Sciatic nerve (tissue), 2 donors: ENCODE measurements around the gene COL21A1. TPM values are rescaled to one million over a fixed set of nuclear protein-coding genes. Genes with fewer than 3 reads are reported as not detected.

ENCODE experiments used
- ATAC-seq: fragments of 200-7000 bp; cut with Tn5 transposase; one replicate; pipeline ENCODE4 v1.9.1; 2020; ENCODE audit warnings: mild to moderate bottlenecking, moderate library complexity
- DNase-seq: peaks from one replicate; pipeline ENCODE4 v3.0.0-alpha.2; 2020; ENCODE audit warnings: low spot score
- intact Hi-C: fragments of 100-400 bp; cut with DNase I; formaldehyde crosslinking; loops from one replicate; pipeline ENCODE4 v1.14.2; 2022
- total RNA-seq: library from RNA; stranded (reverse); fragmentation: NEBNext Ultra II Directional; extraction: Animal tissue kit (Norgen Biotek cat#: 25700); gene quantifications from one replicate; pipeline ENCODE4 v1.2.1, GENCODE V29; 2021
- donor health status: DM: no; HTN: no; CAD: no.
- donor health status: DM: no; HTN: no; CAD: no.

The COL21A1 gene
- total RNA-seq, 1 donor from 2014 or later = 31.4 TPM

DNA sequence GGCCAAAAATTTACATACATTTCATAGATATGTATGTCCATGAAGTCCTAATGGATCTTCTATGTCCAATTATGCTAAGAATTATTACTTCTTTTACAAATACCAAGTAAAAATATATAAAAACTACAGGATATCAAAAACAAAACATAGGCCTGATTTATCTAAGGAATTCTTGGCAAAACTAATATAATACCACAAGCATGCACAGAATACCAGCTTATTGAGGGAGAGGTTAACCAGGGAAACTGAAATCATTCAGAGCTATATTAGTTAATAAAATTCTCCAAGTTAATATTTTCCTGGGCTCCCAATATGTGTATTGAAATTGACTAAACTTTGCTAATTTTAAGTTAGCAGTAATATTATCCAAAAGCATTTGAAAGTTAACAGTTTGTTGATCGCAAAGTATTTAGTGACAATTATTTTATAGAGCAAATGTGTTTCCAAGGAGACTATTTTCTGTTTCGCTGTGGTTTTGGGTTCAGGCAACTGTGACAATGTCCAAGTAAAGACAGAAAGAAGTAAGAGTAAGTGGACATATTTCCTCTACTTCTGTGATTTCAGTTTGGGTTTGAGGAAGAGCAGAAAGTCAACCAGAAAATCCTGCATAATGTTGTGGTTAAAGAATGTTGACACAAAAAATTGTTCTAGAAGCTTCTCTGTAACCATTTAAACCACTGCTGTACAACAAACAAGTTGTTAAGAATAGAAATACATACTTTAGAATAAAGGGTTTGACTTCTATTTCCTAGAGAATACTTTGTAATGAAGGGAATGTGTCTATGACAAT, 167.4 kb downstream of the COL21A1 start:
- intact Hi-C loops = no loop called here
- DNase-seq (no peak), ATAC-seq (no peak)

DNA sequence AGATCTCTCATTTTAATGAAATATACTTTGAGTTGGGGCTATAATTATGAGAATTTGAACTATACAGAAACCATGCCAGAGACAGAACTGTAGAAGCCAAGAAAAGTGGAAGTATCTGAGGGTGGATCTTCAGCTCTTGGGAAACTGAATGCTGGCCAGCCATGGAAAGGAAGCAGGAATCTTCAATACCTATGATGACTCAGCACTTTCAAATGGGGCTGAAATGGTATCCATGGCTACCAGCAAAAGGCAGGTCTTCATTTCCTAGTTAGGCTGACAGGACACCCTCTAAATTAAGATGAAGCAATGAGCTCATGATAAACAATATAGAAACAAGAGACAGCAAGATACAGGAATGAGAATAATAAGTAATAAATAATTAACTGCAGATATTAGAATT, 171.3 kb downstream of the COL21A1 start:
- intact Hi-C loops = no loop called here
- ATAC-seq (no peak), DNase-seq (no peak)

DNA sequence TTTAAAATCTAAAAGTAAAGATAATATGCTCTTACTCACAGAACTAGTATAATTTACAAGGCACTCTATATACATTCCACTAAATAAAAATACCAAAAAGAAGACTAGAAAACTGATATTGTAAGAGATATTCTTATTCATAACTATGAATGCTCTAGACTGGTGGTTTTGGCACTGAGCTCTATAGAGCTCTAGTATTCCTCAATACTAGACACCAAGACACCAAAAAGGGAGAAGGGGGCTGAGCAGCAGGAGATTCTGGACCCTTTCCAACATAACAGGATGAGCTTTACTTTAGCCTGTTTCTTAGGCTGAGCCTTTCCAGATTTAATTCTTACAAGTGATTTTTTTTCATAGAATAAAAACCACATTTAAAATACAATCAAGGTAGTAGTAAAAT, 173.6 kb downstream of the COL21A1 start:
- ATAC-seq = peak; percentile 50
- intact Hi-C loops = no loop called here

DNA sequence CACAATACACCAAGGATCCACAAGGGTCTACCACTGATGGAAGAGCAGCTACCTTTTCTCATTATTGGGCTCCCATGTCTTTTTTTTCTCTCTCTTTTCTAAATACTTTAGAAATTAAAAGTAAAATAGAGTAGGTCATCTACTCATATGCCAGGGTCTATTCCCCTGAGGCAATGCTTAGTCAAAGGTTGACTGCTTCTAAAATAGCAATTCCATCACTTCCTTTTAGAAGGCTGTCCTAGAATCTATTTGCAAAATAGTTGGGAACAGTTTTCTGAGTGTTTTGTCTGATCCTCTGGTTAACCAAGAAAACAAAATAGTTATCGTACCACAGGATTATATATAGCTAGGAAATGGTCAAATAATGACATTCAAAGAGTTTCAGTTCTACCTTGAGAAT, 174.1 kb downstream of the COL21A1 start:
- intact Hi-C loops = no loop called here
- DNase-seq = no peak
- ATAC-seq = peak; percentile 85

More for the DNA sequence above, 173.6 kb downstream of the COL21A1 start:
- DNase-seq = no peak

DNA sequence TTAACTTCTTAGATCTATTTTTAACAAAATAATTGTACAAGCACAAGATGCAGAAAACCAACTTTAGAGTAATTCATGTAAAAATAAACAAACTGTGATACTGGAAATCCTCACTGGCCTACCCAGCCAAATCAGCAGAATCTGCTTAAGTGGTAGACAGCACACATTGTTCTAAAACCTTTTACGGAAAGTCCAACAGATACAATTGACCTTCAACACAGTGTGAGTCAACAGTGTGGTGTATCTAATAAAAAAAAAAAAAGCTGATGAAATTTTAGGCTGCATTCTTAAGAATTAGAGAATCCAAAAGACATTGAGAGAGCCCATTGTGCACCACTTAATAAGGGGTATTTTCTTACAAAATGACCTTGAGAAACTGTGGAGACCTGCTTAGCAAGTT, 174.5 kb downstream of the COL21A1 start:
- intact Hi-C loops = no loop called here
- ATAC-seq = peak; percentile 87

DNA sequence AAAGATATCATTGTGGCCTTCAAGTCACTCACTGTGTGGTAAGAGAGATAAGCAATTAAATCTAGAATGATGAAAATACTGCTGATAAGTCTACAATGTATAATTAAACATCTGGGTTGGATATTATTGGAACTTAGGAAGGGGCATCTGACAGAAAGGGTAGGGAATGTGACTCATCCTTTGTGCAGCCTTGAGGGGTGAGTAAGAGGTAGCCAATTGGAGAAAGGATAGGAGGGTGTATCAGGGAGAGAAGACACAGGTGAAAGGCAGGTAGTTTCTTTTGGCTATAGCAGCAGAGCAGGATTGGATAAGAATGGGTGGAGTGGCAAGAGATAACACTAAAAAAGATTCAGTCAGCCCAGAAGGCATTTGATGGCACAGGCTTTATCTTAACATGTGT, 182.0 kb downstream of the COL21A1 start:
- no peak for DNase-seq
- ATAC-seq = no peak
- intact Hi-C loops = no loop called here

More for the DNA sequence above, 174.5 kb downstream of the COL21A1 start:
- DNase-seq = no peak

DNA sequence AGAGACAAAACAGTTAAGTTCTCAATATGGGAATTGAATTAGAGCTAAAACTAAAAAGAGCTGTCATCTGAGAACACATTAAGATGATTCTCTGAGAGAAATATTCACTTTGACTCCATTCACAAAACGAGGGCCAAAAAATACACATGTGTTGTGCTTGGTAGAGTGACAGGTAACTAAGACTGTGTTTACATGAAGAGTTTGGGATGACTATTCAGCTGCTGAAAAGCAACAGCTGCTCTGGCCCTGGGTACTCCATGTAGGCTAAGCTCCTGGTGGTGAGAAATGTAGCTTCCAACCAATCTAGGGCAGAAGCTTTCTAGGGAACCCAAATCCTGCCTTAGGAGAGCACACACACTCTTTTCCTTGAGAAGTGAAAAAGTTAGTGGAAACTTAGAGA, 184.5 kb downstream of the COL21A1 start:
- intact Hi-C loops = no loop called here
- ATAC-seq (peak; percentile 50), DNase-seq (no peak)

DNA sequence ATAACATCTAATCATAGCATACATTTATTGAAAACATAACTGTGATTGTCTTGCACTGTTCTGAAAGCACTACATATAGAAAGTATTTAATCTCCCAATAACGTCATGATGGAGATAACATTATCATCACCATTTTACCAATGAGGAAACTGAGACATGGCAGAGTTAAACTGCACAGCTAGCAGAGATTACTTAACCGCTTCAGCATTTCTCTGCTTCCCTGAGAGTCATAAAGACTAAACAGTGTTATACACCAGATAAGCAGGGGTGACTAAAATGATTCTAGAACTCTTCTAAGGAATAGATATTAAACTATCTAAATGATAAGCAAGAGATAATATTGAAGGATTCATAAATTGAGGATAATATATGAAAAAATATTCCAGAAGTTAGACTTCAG, 188.7 kb downstream of the COL21A1 start:
- ATAC-seq = no peak
- intact Hi-C loops = no loop called here
- no peak for DNase-seq

DNA sequence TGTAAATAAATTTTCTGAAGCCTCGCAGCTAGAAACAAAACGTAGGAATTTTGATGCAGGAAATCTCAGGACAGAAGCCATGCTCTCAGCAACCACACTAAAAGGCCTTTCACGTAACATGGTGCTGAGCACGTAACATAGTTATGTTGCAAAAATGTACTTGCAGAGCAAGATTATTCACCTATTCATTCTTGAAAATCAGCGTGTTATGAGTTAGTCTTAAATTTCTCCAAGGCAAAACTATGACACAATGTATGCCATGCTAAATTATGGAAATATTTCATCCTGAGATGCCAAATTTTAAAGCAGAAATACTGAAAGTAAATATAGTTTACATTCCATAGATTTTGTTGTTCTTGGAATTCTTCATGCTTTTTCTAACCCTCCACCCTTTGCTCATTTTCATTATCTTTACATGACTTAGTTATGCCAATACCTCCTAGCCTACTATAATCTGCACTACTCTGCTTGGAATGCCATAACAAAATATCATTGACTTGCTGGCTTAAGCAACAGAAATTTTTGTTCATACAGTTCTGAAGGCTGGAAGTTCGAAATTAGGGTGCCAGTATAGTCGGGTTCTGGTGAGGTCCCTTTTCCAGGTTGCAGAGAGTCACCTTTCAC, 192.2 kb downstream of the COL21A1 start:
- intact Hi-C loops = no loop called here
- no peak for ATAC-seq

DNA sequence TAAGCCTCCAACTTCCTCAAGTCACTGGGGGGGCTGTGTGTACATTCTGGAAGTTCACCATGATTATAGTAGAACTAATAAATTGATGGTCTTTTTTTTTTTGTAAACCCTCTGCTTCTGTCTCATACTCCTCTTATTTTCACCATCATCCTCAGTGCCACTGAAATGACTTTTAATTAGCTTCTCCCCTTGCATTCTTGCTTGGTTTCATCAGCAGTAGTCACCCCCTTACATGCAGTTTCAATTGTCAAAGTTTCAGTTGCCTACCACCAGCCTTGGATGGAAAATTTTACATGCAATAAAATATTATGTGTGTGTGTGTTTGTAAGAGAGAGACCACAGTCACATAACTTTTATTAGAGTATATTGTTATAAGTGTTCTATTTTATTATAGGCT, 196.2 kb downstream of the COL21A1 start:
- intact Hi-C loops = no loop called here
- ATAC-seq (no peak), DNase-seq (no peak)

More for the DNA sequence above, 192.2 kb downstream of the COL21A1 start:
- DNase-seq = no peak

DNA sequence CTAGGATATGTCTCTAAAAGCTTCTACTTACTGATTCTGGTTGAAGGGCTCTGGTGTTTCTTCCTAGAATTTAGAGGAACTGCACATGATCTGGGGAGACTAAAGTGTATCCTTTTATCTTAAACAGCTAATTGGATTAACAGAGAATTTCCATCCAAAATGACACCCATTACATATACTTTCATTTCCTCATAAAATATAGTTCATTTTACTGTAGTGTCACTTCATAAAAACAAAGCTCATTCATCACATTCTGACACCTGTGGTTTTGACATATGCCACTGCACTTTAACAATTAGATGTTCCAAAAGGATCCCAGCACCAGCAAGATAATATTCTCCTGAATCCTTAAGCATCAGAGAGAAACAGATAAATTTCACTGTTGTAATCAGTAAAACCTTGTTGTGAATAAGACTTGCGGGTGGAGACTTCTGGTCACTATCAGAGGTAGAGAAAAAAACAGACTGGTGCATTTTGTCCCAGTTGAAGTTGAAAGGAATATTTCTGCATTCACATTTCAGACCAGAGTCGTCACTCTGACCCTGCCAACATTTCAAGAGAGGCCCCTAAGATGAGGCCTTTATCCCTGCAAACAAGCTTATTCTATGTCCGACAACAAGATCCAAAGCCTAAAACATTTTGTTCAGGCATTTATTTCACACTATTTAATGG, 196.7 kb downstream of the COL21A1 start:
- DNase-seq = no peak
- intact Hi-C loops = no loop called here
- ATAC-seq = no peak

DNA sequence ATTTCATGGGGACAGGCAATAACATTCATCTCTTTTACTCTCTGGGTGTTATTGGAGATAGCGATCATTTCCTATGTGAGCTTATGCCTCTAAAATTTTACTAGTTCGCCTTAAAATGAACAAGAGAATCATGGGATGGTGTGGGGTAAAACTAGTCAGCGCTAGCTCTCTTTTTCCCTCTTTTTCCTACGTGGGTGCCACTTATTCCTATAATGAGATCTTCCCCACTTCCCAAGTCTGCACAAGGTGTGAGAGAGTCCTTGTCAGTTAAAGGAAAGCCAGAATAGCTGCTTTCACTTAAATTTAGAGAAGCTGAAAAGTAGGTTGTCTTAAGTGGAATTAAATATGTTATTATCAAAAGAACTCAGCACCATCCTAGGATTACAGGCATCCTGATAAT, 198.8 kb downstream of the COL21A1 start:
- intact Hi-C loops = no loop called here
- DNase-seq (no peak), ATAC-seq (no peak)

DNA sequence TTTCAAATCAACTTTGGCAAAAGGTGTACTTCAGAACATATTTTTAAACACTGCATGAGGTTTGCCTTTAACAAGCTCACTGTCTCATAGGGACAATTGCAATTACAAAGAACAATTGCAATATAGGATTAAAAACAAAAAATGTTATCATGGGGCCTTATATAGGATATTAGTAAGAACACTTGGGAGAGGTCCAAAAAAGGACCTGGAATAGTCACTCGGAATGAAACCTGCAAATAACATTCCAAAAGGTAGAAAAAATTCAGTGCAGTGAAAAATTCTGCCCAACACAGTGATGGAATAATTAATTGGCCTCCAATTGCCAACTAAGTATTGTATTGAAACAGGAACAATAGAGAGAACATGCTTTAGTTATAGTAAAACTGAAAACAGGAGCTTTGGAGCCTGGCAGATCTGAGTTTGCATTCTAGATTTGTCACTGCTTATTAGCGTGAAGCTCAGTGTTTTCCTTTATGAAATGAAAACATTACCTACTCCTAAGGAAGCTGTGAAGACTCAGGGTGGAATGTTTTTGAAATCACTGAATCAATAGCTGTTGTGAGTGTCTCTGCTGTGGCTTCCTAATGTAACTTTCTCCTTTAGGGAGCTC, 199.3 kb downstream of the COL21A1 start:
- intact Hi-C loops = no loop called here
- no peak for DNase-seq

DNA sequence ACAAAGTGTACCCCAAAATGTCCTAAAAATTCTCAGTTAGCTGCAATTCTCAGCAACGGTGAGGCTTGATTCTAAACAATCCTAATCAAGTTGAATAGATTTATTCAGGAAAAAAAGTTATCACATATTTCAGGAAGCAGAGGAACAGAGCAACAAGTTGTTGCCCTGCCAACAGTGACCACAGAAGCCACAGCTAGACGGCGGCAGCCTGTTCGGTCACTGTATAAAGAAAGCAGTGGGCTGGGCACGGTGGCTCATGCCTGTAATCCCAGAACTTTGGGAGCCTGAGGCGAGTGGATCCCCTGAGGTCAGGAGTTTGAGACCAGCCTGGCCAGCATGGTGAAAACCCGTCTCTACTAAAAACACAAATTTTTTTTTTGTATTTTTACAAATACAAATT, 200.8 kb downstream of the COL21A1 start:
- peak; percentile 59 for DNase-seq
- intact Hi-C loops = no loop called here

More for the DNA sequence above, 199.3 kb downstream of the COL21A1 start:
- no peak for ATAC-seq

DNA sequence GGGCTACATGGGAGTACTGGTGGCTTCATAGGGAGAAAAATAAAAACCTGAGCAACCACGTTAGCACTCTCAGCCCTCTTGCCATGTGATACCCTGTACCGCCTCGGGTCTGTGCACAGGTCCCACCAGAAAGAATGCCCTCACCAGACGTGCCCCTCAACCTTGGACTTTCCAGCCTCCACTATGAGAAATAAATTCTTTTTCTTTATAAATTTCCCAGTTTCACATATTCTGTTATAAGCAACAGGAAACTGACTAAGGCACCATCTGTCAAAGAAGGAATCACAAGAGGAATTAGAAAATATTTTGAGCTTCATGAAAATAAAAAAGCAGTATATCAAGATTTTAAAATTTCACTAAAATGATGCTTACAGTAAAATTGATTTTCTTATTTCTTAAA, 203.6 kb downstream of the COL21A1 start:
- intact Hi-C loops = no loop called here
- ATAC-seq = no peak
- DNase-seq = no peak

More for the DNA sequence above, 200.8 kb downstream of the COL21A1 start:
- ATAC-seq = peak; percentile 90

DNA sequence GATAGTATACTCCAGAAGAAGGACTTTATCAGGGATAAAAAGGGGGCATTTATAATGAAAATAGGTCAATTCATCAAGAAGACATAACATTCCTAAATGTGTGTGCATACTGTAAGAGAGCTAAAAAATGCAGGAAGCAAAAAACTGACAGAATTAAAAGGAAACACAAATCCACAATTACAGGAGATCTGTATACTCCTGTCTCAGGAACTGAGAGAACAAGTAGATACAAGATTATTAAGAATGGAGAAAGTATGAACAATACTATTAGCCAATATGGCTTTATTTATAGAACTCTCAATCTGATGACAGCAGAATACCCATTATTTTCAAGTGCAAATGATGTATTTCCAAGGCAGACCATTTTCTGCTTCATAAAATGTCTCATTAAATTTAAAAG, 204.3 kb downstream of the COL21A1 start:
- DNase-seq (no peak), ATAC-seq (no peak)
- intact Hi-C loops = no loop called here

DNA sequence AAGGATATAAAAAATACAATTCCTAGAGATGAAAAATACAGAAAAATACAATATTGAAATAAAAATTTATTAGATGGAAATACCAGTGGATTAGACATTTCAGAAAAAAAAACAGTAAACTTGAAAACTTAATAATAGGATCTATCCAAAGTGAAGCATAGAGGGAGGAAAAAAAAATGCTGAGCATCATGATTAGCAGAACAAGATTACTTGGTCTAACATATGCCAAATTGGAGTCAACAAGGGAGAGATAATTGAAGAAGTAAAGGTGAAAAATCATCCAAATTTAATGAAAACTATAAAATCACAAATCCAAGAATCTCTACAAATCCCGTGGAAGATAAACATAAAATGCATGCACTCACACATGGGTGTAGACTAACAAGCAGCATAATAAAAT, 205.8 kb downstream of the COL21A1 start:
- no peak for ATAC-seq
- intact Hi-C loops = no loop called here
- no peak for DNase-seq

DNA sequence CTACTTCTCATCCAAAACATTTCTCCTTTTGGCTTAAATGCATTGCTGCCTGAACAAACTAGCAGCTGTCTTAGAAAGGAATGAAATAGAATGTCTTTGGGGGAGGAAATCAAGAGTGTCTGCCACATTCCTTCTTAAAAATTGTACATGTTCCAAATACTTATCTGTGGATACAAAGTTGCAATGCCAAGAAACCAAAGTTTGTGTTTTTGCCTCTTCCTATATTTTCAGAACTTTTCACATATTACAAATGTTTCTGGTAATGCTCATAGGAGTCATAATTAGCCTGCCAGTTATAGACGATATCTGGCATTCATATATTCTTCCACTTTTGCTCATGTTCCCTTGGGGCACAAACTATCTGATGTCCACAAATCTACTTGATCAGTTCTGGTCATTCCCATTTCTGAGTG, 206.5 kb downstream of the COL21A1 start:
- no peak for ATAC-seq

DNA sequence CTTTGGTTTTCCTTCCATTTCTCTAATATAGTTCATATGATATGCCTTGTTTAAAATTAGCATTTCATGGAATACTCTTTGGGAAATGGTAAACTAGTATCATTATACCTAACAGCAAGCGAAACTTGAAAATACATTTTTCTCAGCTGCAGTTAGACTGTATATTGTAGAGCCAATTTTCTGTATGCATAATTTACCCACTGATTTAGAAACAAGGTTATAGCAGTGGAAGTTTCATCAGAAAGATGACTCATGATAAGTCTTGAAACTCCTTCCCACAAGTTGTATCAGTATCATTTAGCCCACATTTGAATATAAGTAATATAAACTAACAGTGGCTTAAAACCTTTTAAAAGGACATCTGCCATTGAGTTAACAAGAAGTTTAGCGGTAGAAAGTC, 207.2 kb downstream of the COL21A1 start:
- intact Hi-C loops = no loop called here
- ATAC-seq (no peak), DNase-seq (no peak)

More for the DNA sequence above, 206.5 kb downstream of the COL21A1 start:
- intact Hi-C loops = no loop called here
- no peak for DNase-seq

DNA sequence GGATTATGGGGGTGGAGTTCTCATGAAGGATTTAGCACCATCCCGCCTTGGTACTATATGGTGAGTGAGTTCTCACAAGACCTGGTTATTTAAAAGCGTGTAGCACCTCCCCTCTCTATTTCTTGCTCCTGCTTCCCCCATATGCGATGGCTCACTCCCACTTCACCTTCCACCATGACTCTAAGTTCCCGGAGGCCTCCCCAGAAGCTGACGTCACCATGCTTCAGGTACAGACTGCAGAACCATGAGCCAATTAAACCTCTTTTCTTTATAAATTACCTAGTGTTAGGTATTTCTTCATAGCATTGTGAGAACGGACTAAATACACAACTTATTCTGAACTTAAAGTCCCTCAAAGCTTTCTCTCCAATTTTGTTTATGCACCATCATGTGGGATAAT, 208.6 kb downstream of the COL21A1 start:
- ATAC-seq = no peak
- intact Hi-C loops = no loop called here
- no peak for DNase-seq
